K562 (cell line): ENCODE measurements around the gene SEMA3G. TPM values are rescaled to one million over a fixed set of nuclear protein-coding genes. Genes with fewer than 3 reads are reported as not detected.

Experiments
- ATAC-seq: fragments of 200-7000 bp; cut with Tn5 transposase; 3 replicates; pipeline ENCODE4 v1.9.1; 2020; ENCODE audit warnings: moderate library complexity
- BruUV-seq: library from RNA; stranded (reverse); fragments of 400-500 nt; replicated peaks from 2 replicates; lab custom pipeline; 2021; lab: Mats Ljungman, UMichigan
- CTCF ChIA-PET: fragments of 300-600 bp; formaldehyde crosslinking; extraction: SDS; loops from one replicate; lab custom pipeline; 2021; ENCODE audit warnings: low intra/inter-chr PET ratio; lab: Yijun Ruan, JAX
- POLR2A ChIA-PET: fragments of 300-600, 350-650 bp; sonication (Branson Sonifier 250); formaldehyde crosslinking; extraction: SDS; loops from one replicate; lab custom pipeline; 2021; ENCODE audit warnings: antibody characterized with exemption, inconsistent platforms; lab: Yijun Ruan, JAX
- DNase-seq, 4 experiments: peaks; one replicate each; pipeline versions ENCODE4 v3.0.0 to v3.0.0-alpha.2; 2011 to 2018; ENCODE audit warnings: low spot score in 3 of 4, mixed read lengths in 3 of 4; ENCODE audit errors: extremely low read depth in 1 of 4
- FAIRE-seq: peaks from 2 replicates; lab custom pipeline; 2011; peaks lifted over from hg19 to GRCh38; lab: Jason Lieb, UNC
- H2AFZ ChIP-seq: 2 replicates; pipeline ENCODE4 v1.6.0; 2011; ENCODE audit warnings: low read depth, low read length, control low read depth, inconsistent platforms
- H3K27ac ChIP-seq: fragments of 200-600 bp; 3 replicates; pipeline ENCODE4 v1.8.0; 2011; ENCODE audit warnings: low read depth, mild to moderate bottlenecking, control low read depth, inconsistent platforms, low read length, moderate library complexity, mixed read lengths; ENCODE audit errors: extremely low read depth
- H3K27me3 ChIP-seq, 2 experiments: fragments of 300-600 bp in 1 of 2; 2 replicates in 1 of 2; 3 replicates in 1 of 2; pipeline versions ENCODE4 v1.6.0 to v1.8.0; 2011; ENCODE audit warnings: inconsistent platforms in 2 of 2, low read length in 2 of 2, mild to moderate bottlenecking in 1 of 2, mixed read lengths in 1 of 2, moderate library complexity in 1 of 2; ENCODE audit not compliant: control insufficient read depth in 2 of 2, insufficient read depth in 2 of 2
- H3K36me3 ChIP-seq: fragments of 300-600 bp; 3 replicates; pipeline ENCODE4 v1.8.0; 2011; ENCODE audit warnings: mild to moderate bottlenecking, low read length, inconsistent platforms; ENCODE audit not compliant: control insufficient read depth, insufficient read depth
- H3K4me1 ChIP-seq, 2 experiments: fragments of 200-600 bp in 1 of 2; replicated peaks in 1 of 2; 2 replicates in 1 of 2; 3 replicates in 1 of 2; pipeline versions ENCODE4 v1.5.1 to v1.8.0; 2011; ENCODE audit warnings: inconsistent platforms in 2 of 2, low read length in 2 of 2, mild to moderate bottlenecking in 1 of 2, mixed read lengths in 1 of 2, moderate library complexity in 1 of 2; ENCODE audit not compliant: control insufficient read depth in 2 of 2, insufficient read depth in 2 of 2
- H3K4me2 ChIP-seq: 2 replicates; pipeline ENCODE4 v1.6.1; 2011; ENCODE audit warnings: low read length, control low read depth, inconsistent platforms, mixed read lengths; ENCODE audit not compliant: insufficient read depth
- H3K4me3 ChIP-seq: fragments of 200-600 bp; sonication (generic), shearing (Covaris generic); 2 replicates; pipeline ENCODE4 v1.5.1; 2016; ENCODE audit warnings: control low read depth, inconsistent platforms
- H3K79me2 ChIP-seq: fragments of 200-600 bp; 3 replicates; pipeline ENCODE4 v1.8.0; 2011; ENCODE audit warnings: low read length, inconsistent platforms; ENCODE audit not compliant: control insufficient read depth, insufficient read depth
- H3K9ac ChIP-seq, 2 experiments: 2 replicates each; pipeline versions ENCODE4 v1.6.0 to v1.6.1; 2011; ENCODE audit warnings: low read depth in 2 of 2, low read length in 2 of 2, control low read depth in 1 of 2, inconsistent platforms in 1 of 2, mild to moderate bottlenecking in 1 of 2, mixed read lengths in 1 of 2; ENCODE audit not compliant: insufficient read depth in 1 of 2
- H3K9me1 ChIP-seq: one replicate; pipeline ENCODE4 v1.6.0; 2011; ENCODE audit warnings: inconsistent platforms, mild to moderate bottlenecking, low read length, moderate library complexity; ENCODE audit not compliant: control insufficient read depth, insufficient read depth
- H3K9me3 ChIP-seq: replicated peaks from 2 replicates; pipeline ENCODE4 v1.5.1; 2011; ENCODE audit warnings: low read depth, low read length, inconsistent platforms; ENCODE audit not compliant: control insufficient read depth, insufficient read depth
- H4K20me1 ChIP-seq: replicated peaks from 2 replicates; pipeline ENCODE4 v1.6.1; 2011; ENCODE audit warnings: low read length, inconsistent platforms, mixed read lengths; ENCODE audit not compliant: control insufficient read depth, insufficient read depth
- ASH1L ChIP-seq: fragments of 450-650 bp; IDR thresholded peaks from 2 replicates; pipeline ENCODE4 v1.6.1; 2018; ENCODE audit warnings: borderline replicate concordance, mild to moderate bottlenecking, low read depth; ENCODE audit not compliant: partially characterized antibody
- BCL6 ChIP-seq: fragments of 250-450 bp; sonication (Bioruptor Pico); IDR thresholded peaks from 2 replicates; pipeline ENCODE4 v1.4.0; 2020
- CAMTA2 ChIP-seq: fragments of 250-450 bp; sonication (Bioruptor Pico); conservative IDR thresholded peaks from 2 replicates; pipeline ENCODE4 v1.5.1; 2022
- CBX3 ChIP-seq, 2 experiments: IDR thresholded peaks; 1 replicate in 1 of 2; 2 replicates in 1 of 2; pipeline ENCODE4 v1.6.1; 2012; ENCODE audit warnings: inconsistent platforms in 2 of 2, low read length in 2 of 2, borderline replicate concordance in 1 of 2, control low read depth in 1 of 2
- DDX20 ChIP-seq: fragments of 450-650 bp; IDR thresholded peaks from 2 replicates; pipeline ENCODE4 v1.6.1; 2016; ENCODE audit warnings: missing genetic modification characterization, low read depth, mild to moderate bottlenecking, missing compliant biosample characterization, moderate library complexity
- MBD2 ChIP-seq: sonication (generic); IDR thresholded peaks from 2 replicates; pipeline ENCODE4 v1.6.1; 2016; ENCODE audit warnings: low read depth, borderline replicate concordance
- NFIC ChIP-seq: fragments of 450-650 bp; IDR thresholded peaks from 2 replicates; pipeline ENCODE4 v1.6.1; 2017; ENCODE audit warnings: mild to moderate bottlenecking, inconsistent platforms
- NFIX ChIP-seq: fragments of 250-450 bp; sonication (Bioruptor Pico); IDR thresholded peaks from 2 replicates; pipeline ENCODE4 v1.4.0; 2020; ENCODE audit warnings: low read depth, mild to moderate bottlenecking, moderate library complexity
- NR1H2 ChIP-seq: sonication (generic); formaldehyde crosslinking; IDR thresholded peaks from 2 replicates; pipeline ENCODE4 v1.4.0; 2020; ENCODE audit warnings: mild to moderate bottlenecking, missing genetic modification reagents
- NUFIP1 ChIP-seq: fragments of 450-650 bp; IDR thresholded peaks from 2 replicates; pipeline ENCODE4 v1.6.1; 2018; ENCODE audit not compliant: partially characterized antibody
- OTX1 ChIP-seq: fragments of 450-650 bp; formaldehyde crosslinking; IDR thresholded peaks from 2 replicates; pipeline ENCODE4 v1.4.0; 2022; ENCODE audit warnings: mild to moderate bottlenecking
- PHB ChIP-seq: fragments of 250-450 bp; sonication (Bioruptor Pico); IDR thresholded peaks from 2 replicates; pipeline ENCODE4 v1.5.0; 2021
- TCF15 ChIP-seq: fragments of 250-450 bp; sonication (Bioruptor Pico); IDR thresholded peaks from 2 replicates; pipeline ENCODE4 v1.8.0; 2022; ENCODE audit warnings: moderate library complexity, mild to moderate bottlenecking, inconsistent platforms
- UBTF ChIP-seq, 2 experiments: IDR thresholded peaks; 2 replicates each; pipeline ENCODE4 v1.6.1; 2012; ENCODE audit warnings: improper control_type of control experiment in 2 of 2, low read depth in 2 of 2, low read length in 2 of 2, borderline replicate concordance in 1 of 2
- ZNF12 ChIP-seq: sonication (generic); formaldehyde crosslinking; IDR thresholded peaks from 2 replicates; pipeline ENCODE4 v1.4.0; 2020; ENCODE audit warnings: mild to moderate bottlenecking, missing genetic modification reagents
- ZNF444 ChIP-seq: fragments of 250-450 bp; sonication (Bioruptor Pico); IDR thresholded peaks from 2 replicates; pipeline ENCODE4 v1.4.0; 2020; ENCODE audit warnings: mild to moderate bottlenecking, moderate library complexity
- ZNF445 ChIP-seq: fragments of 250-450 bp; sonication (Bioruptor Pico); IDR thresholded peaks from 2 replicates; pipeline ENCODE4 v1.4.0; 2020; ENCODE audit warnings: low read depth, mild to moderate bottlenecking, moderate library complexity
- ZSCAN32 ChIP-seq: fragments of 450-650 bp; formaldehyde crosslinking; IDR thresholded peaks from 2 replicates; pipeline ENCODE4 v1.4.0; 2020; ENCODE audit warnings: mild to moderate bottlenecking, moderate library complexity
- WGBS: fragments of 100-300 bp; shearing (Covaris generic); methylation state at CpG from one replicate; pipeline ENCODE4 v1.1.6; 2016; ENCODE audit warnings: low coverage, mixed read lengths; ENCODE audit not compliant: insufficient coverage; ENCODE audit errors: missing lambda C conversion rate; 5-methylcytosine and 5-hydroxymethylcytosine counted together
- in situ Hi-C: fragments of 300-500 bp; cut with MboI; formaldehyde crosslinking; loops from 4 replicates; pipeline ENCODE4 v1.15.0; 2018; ENCODE audit warnings: inconsistent platforms, mixed read lengths
- intact Hi-C: fragments of 100-400 bp; cut with micrococcal nuclease; formaldehyde crosslinking; loops from 2 replicates; pipeline ENCODE4 v1.14.2; 2022
- polyA plus RNA-seq, 8 experiments: library from polyadenylated mRNA; depleted of rRNA in 4 of 8; stranded (reverse) in 5 of 8; unstranded in 3 of 8; fragments of >200 nt; fragmentation: Nextera tagmentation in 2 of 8; fragmentation: Illumina TruSeq in 1 of 8; extraction: Ambion mirVana in 2 of 8; extraction: Trizol in 1 of 8; gene quantifications; 2 replicates each; pipeline versions ENCODE4 v1.2.1 to v1.2.3, GENCODE V29; 2011 to 2014; ENCODE audit warnings: inconsistent platforms in 1 of 8, missing spikeins in 1 of 8
- total RNA-seq, 7 experiments: library from RNA; depleted of rRNA in 6 of 7; stranded (reverse); fragments of >200 nt in 6 of 7; fragmentation: Illumina TruSeq in 2 of 7; extraction: Trizol in 2 of 7; gene quantifications; 2 replicates each; pipeline versions ENCODE4 v1.2.1 to v1.2.3, GENCODE V29; 2011 to 2021; ENCODE audit warnings: low replicate concordance in 1 of 7

Gene SEMA3G
- total and polyA plus RNA-seq, 9 of the 15 experiments (the other 6 are each of a cell fraction or from before 2014, with no cell fraction given), result 0.04 to 0.07 (median 0.05) TPM; not detected in 6

GRCh38 chr3:52394751-52395502 lies 50.0 kb downstream of the SEMA3G start (continued):
- TF ChIP-seq DDX20 (tag) (no peak), TCF15 (CRISPR knock-in tag) (no peak), OTX1 (CRISPR knock-in tag) (no peak), NR1H2 (CRISPR knock-in tag) (no peak), NFIX (CRISPR knock-in tag) (no peak), PHB (no peak)

DNA sequence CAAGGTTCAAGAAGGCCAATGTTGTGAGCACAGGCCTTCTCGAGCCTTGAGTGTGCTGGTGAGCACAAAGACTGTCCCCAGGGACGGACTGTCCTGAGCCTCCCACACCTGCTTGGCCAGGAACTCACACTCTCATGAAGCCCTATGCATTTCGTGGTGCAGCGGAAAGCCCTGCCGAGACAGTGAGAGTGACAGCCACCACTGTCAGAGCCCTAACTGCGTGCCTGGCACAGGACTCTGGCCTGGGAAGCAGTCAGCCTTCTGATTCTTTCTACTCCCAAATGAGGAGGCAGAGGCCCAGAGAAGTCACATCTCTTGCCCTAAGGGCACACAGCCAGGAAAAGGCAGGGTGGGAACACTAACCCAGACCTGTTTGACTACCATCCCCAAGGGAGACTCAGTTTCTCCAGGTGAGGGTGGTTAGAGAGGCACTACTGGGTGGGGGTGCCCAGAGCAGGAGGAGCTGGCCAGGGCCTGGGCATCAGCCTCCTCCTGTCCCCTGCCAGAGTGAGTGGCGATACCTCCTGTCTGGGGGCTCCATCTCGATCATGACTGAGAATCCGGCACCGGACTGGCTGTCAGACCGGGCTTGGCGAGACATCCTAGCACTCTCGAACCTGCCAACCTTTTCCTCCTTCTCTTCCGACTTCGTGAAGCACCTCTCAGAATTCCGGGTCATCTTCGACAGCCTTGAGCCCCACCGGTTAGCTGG lies 50.8 kb downstream of the SEMA3G start:
- 25% methylated on average over 18 of the region's 18 CpGs for WGBS
- intact Hi-C loops, result no loop called here
- TF ChIP-seq NFIC, result no peak
- TF ChIP-seq CAMTA2 (CRISPR knock-in tag), result no peak
- TF ChIP-seq BCL6 (CRISPR knock-in tag), result no peak
- TF ChIP-seq UBTF (IDR thresholded peaks at IDR 0.05; ENCODE audit: borderline replicate concordance in 1 of 2, low read depth in 2 of 2, low read length in 2 of 2), result no peak
- TF ChIP-seq ZSCAN32, result no peak
- no peak for TF ChIP-seq CBX3 (IDR thresholded peaks at IDR 0.05; ENCODE audit: borderline replicate concordance in 1 of 2, low read length in 2 of 2)
- TF ChIP-seq MBD2, result no peak
- no peak for TF ChIP-seq ASH1L
- no peak for TF ChIP-seq ZNF445 (CRISPR knock-in tag)
- TF ChIP-seq ZNF12 (CRISPR knock-in tag), result no peak
- TF ChIP-seq TCF15 (CRISPR knock-in tag), result no peak
- no peak for TF ChIP-seq ZNF444 (CRISPR knock-in tag)
- TF ChIP-seq NUFIP1, result no peak

More for the DNA sequence above, 50.8 kb downstream of the SEMA3G start:
- H3K4me1 ChIP-seq, result peaks cover 0 to 4% of the 10 kb centered on the region in 2 experiments; a peak in 2 of 5 replicates
- H3K9me1 ChIP-seq, result no peaks in the 10 kb centered on the region
- H3K27me3 ChIP-seq, result peaks cover 0 to 7% of the 10 kb centered on the region in 2 experiments; a peak in 2 of 5 replicates
- H3K9me3 ChIP-seq, result no peaks in the 10 kb centered on the region
- no TSS peak for BruUV-seq
- H3K4me2 ChIP-seq, result no peak overlapping the region
- H4K20me1 ChIP-seq, result no peaks in the 10 kb centered on the region
- H2AFZ ChIP-seq, result no peak overlapping the region
- no peak overlapping the region for H3K27ac ChIP-seq
- no peaks in the 10 kb centered on the region for H3K79me2 ChIP-seq
- no peak overlapping the region for H3K9ac ChIP-seq
- DNase-seq (no peak), ATAC-seq (no peak), FAIRE-seq (no peak)
- no peak overlapping the region for H3K4me3 ChIP-seq
- ChIA-PET CTCF (no interaction called here), POLR2A (no interaction called here)
- in situ Hi-C loops, result loop anchor here (25.0 kb wide), 1 partner anchor 382 kb away; no protein-coding TSS in a partner anchor
- no peaks in the 10 kb centered on the region for H3K36me3 ChIP-seq
